Stimulated activated CD4-positive, alpha-beta T cell treated with anti-CD3 and anti-CD28 coated beads, Interleukin-2, amount 100 ng/mL, for 4 hours (primary cell): Measurements from ENCODE around the gene TLR6.

ENCODE experiments used
- DNase-seq: peaks from one replicate; pipeline ENCODE4 v3.0.0-alpha.2; 2020; ENCODE audit warnings: low read depth

TLR6 gene

DNA sequence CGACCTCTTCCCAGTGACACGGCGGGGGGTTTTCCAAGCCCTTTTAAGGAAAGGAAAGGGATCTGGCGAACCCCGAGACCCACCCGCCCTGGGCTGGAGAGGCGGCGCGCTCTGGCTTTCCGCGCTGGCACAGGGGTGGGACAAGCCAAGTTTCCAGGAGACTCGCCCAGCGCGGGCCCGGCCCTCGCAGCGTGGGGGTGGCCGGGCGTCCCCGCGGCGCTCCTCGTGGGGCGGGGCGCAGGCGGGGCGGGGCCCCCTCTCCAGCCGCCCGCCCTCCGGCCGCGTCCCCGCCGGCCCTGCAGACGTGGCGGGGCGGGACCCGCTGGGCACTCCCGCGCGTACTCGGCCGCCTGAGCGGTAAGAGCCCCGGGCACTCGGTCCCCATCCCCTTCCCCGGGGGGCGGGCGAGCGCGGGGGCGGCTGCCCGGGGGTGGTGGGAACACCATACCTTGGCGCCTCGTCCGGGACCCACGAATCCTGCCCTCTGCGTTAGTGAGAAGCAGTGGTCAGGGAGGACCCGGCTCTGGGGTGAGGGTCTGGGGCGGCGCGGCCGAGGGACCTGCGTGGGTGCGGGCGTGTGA is 11.0 kb upstream of the TLR6 start, which contains the start of gene FAM114A1:
FAM114A1 (plus strand) TSS at position 329 of the 581 bp plus-strand sequence. CDS start 10,273 bp downstream, outside the sequence.
- no peak for DNase-seq

DNA sequence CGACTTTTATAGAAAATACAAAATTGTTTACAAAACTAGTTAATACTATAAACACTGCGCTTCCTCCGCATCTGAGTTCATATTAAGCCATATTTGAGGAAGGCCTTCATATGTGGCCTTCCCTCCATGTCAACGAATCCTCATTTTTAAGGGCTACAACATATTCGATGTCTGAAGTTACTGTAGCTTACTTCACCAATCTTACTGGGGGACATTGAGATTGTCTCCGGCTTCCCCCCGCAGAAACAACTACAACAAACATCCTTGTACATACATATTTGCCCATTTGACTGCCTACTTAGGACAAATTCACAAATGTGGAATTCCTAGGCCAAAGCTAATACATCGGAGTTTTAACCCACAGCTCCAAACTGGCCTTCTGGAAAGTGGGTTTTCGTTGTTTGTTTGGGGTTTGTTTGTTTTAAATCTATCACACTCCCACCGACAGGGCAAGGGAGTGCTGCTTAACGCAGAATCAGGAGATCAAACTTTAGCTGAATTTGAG is 10.4 kb upstream of the TLR6 start:
- DNase-seq = no peak

DNA sequence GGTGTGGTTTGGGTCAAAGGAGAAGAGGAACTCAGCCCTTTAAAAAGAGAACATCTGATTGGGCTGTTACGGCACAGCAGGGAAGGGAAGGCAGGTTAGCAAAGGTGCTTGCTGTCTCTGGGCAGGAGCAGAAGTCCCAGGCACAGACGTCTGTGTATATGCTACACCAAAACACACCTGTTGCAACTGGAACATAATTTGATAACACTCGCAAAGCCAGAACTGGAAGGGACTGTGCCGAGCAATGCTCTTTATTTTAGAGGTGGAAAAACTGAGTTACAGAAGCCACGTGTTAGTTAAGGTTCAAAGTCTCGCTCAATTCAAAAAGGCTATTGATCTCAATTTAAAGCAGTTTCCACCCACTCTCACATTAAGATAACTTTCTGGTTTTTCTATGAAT is 8.8 kb upstream of the TLR6 start:
- no peak for DNase-seq

DNA sequence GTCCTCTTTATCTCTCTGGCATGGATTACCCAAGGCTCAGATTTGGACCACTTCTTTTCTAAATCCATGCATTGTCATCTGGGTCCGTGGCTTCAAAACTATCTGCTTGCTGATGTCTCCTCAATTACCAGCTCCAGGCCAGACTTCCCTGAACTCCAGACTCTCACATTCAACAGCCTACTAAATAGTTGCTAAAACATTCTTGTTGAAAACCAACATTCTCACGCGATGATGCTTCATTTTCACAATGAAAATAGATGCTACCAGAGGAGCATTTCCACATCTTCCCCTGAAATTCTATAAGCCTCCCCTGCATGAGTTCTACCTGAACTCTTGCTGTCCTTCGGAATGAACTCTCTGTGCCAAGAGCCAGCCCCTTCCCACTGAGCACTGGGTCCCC is 5.2 kb upstream of the TLR6 start:
- DNase-seq = no peak

DNA sequence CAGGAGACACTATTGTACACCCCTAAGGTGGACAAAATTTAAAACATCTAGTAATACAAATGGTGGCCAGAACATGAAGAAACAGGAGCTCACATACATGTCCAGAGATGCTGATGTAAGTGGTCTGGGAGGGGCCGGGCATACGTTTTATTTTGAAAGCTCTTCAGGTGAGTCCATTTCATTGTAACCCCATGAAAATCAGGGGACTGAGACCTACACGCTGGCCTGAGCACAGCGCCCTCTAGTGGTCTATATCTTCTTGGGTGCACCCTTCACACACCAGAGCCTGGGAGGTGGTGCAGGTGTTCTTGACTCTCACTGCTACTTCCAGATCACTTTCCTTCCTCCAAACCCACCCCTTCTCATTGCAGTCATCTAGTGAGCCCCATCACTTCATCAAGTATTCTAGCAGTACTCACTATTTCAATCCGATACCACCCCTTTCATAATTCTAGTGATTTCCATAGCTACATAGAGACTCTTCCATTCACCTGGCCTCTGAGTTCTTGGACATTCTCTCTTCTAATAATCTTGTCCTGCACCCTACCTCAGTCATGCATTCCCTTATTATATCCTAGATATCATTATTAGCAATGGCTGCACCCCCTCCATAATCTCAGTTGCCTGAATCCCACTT is 4.3 kb upstream of the TLR6 start:
- DNase-seq = peak; percentile 39

DNA sequence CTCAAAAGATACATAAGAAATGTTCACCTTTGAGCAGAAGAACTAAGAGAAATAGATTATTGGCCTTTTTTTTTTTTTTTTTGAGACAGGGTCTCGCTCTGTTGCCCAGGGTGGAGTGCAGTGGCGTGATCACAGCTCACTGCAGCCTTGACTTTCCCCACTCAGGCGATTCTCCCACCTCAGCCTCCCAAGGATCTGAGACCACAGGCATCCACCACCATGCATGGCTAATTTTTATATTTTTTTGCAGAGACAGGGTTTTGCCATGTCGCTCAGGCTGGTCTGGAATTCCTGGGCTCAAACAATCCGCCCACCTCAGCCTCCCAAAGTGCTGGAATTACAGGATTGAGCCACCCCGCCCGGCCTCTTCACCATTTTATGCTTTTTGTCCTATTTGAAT is 2.9 kb upstream of the TLR6 start:
- no peak for DNase-seq

DNA sequence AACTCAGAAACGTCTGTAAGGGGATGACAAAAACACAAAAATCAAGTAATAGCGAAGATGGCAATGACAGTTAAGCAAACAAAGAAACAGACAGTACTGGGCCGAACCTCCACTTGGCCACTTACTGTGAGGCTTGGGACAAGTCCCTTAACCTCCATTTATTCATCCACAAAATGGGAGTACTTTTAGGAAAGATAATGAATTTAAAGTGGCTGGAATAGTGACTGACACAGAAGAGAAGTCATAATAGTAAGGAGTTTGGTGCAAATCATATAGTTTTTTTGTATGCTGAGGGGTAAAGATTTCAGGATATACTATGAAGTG is 1.4 kb upstream of the TLR6 start:
- no peak for DNase-seq

DNA sequence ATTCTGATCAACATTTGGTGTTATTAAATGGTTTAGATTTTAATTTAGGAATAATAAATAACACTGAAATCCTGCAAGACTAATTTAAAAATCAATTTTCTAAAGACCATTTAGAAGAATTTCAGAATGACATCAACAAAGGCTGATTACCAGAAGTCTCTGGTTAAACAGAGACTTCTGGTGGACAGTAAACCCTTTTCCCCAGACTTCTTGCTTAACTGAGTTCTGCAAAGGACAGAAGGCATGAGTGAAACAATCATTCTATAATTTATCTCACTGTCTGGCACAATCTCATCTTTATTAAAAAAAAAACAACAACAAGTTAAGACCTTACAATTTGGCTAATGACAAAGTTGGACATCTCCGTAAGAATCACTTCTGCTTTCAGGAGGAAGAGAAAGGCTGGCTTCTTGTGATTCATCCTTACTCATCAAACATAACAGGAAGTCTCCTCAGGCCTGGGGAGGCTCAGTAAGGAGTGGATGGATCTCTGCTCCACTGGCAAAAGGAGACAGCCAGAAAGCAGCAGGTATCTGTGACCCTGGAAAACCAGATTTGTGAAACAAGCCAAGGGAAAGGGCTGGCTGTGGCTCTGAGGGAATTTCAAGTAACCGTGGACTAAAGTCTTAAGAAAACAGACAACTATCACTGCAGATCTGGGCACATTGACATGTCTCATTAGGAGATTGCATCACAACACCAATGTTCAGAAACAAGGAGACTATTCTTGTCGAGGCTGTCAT is 908 bp upstream of the TLR6 start:
- DNase-seq = peak; percentile 31

DNA sequence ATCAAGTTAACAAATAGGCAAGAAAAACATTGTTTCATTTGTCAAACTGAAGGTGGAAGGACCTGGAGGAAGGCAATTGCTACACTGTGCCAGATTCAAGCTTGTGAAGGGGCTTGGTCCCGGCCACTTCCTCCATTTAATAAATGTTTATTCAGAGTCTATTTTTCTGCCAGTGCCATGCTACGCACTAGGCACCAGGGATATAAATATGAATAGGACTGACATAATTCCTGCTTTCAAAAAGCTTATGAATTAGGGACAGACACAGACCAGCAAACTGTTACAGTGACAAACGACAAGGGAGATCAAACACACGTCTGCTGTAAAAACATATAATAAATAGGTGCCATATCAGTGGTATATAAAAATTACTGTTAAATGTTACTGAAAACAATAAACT is 571 bp downstream of the TLR6 start:
- DNase-seq = no peak

DNA sequence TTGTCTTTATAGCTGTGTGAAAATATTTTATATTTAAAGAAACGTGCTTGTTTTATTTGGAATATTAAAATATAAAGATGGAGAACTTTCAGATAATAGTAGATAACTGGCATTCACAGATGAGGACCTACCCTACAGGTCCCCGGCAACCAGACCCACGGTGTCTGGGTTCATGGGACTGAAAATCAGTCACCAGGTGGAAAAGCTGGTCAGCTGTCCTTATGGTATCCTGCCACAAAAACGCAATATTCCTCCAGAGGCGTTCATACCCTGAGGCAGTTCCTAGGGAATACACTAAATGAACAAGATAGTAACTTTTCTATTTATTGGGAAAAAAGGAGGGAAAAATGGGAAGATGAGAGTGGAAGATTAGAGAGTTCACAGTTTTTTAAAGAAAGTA is 1.2 kb downstream of the TLR6 start:
- DNase-seq = no peak

DNA sequence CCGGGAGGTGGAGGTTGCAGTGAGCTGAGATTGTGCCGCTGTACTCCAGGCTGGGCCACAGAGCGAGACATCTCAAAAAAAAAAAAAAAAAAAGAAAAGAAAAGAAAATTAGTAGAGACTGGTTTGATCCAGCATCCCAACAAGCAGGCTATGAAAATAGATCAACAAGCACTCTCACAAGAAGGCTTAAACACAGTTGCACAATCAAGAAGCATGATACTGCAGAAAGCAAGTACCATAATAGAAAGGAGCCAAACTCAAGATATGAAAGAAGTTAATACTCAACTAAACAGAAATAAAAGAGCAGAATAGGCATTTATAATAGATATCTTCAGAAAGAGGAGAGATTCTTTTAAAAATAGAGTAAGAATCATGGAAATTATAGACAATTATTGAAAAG is 10.6 kb downstream of the TLR6 start:
- no peak for DNase-seq

DNA sequence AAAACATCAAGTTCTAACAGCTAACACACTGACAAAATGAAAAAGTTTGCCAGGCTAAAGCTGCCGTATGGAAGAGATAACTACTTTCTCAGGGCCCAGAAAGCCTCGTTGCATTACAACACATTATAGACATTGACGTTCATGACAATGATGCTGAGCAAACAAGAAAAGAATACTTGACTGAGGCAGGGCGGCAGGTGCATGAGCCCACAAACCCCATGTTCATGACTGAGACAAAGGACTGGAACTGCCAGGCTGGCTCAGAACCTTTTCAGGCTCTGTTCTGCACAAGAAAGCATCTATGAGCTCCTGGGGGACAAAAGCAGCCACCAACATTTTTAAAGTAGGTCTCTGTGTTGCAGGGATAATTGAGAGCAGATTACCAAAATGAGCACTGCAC is 13.6 kb downstream of the TLR6 start:
- DNase-seq = no peak

DNA sequence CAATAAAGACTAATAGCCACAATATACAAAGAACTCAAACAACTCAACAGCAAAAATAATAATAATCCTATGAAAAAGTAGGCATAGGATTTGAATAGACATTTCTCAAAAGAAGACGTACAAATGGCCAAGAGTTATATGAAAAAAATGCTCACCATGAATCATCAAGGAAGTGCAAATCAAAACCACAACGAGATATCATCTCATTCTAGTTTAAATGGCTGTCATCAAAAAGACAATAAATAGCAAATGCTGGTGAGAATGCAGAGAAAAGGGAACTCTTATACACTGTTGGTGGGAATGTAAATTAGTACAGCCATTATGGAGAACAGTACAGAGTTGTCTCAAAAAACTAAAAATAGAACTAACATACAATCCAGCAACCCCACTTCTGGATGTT is 18.8 kb downstream of the TLR6 start:
- no peak for DNase-seq

DNA sequence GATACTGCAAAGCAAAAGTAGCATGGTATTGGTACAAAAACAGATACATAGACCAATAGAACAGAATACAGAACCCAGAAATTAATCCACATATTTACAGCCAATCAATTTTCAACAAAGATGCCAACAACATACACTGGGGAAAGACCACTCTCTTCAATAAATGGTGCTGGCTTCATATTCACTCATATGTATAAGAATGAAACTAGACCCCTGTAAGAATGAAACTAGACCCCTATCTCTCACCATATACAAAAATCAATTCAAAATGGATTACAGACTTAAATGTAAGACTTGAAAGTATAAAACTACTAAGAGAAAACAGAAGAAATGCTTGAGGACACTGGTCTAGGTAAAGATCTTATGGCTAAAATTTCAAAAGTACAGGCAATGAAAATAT is 19.3 kb downstream of the TLR6 start:
- DNase-seq = no peak

DNA sequence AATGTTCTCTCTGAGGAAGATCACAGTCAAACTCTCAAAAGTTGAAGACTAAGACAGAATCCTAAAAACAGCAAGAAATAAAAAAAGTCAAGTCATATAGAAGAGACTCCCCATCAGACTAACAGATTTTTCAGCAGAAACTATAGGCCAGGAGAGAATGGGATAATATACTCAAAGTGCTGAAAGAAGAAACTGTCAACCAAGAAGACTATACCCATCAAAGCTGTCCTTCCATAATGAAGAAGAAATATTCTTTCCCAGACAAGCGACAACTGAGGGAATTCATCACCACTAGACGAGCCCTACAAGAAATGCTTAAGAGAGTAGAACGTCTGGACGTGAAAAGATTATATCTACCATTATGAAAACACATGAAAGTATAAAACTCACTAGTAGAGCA is 22.0 kb downstream of the TLR6 start:
- no peak for DNase-seq

DNA sequence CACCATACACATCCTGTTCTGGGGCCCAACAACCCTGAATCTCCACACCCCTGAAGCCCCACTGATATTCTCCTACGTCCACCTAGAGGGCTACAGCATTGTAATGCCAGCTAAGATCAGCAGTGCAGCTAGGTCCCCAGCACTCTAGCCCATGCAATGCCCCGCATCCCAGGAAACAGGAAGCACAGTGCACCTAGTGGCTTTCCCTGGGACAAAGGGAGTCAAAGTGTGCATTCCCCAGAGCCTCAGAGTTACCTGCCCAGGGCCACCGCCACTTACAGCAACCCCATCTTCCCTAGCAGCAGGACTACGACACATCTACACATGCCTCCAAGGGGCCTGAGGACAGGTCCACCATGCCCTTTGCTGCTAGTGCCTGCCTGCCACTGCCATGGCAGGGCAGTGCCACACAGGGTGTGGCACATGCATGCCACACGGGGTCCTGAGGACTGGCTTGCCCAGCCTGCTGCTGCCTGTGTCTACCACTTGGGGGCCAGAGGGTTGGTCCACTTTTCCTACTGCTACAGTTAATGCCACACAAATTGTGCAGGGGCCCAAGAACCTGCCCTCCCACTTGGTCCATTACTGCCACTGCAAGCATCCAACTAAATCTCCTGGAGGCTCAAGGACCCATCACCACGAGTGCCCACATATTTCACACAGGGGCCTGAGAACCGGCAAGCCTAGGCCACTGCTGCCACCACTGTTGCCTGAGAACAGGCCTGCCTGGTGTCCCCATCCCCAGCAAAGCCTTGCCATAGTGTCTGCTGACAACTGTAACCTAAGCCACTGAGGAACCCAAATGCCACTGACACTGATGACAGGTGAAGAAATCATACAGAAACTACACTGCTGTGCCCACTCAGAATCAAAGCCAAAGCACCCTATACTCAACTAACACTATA is 23.7 kb downstream of the TLR6 start:
- DNase-seq = no peak

DNA sequence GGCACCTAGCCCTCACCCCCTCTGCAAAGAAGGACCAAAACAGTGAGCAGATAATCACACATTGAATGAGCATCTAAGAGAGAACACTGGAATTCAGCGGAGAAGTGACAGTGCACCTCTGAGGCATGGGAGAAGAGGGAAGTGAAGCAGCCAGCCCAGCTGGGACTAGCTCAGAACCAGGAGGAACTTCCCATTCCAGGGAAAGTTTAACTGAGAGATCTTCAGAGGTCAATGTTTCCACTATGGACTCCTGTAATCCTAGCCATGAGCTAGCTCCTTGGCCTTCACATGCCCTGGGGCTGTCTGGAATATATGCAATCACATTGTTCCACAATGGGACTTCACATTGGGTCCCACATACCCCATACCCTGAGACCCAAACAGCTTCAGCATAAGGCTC is 24.4 kb downstream of the TLR6 start:
- DNase-seq = no peak

DNA sequence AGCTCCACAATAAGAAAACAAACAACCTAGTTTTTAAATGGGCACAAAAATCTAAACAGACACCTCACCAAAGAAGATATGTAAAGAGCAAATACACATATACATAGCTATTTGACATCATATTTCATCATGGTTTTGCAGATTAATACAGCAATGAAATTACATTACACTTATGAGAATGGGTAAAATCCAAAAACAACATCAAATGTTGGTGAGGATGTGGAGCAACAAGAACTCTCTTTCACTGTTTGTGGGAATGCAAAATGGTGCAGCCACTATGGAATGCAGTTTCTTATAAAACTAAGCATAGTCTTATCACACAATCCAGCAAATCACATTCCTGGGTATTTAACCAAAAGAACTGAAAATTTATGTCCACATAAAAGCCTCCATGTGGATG is 25.0 kb downstream of the TLR6 start:
- no peak for DNase-seq

DNA sequence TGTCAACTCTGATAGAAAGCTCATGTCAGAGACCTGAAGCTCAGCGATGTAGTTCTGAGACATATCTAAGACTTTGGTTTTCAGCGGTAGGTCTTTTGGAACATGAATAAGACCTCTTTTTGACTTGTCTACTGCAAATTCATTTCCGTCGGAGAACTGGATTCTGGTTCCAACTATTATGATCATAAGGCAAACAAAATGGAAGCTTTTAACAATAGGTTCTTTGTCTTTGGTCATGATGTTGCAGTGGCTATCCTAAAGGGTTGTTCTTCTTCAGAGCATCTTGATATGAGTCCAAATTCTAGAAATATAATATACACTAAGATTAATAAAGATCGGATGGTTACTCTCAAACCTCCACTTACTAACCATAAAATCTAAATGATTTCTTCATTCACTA is 27.4 kb downstream of the TLR6 start:
- no peak for DNase-seq

DNA sequence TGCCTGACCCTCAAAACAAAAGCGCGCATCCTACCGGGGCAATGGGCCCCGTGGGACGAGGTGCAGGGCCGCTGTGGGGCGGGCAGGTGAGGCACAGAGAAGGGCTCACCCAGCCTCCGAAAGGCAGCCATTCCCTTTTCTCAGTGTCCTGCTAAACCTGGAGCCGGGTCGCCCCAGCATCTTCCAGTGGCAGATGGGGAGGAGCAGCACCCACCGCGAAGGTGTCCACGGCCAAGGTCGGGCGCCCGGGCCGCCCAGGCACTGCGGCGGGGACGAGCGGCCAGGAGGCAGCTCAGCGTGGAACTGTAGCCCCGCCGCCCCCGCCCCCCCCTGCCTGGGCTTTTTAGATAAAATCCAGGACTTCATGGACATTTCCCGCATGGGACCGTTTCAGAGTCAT is 32.9 kb downstream of the TLR6 start:
- DNase-seq = no peak

DNA sequence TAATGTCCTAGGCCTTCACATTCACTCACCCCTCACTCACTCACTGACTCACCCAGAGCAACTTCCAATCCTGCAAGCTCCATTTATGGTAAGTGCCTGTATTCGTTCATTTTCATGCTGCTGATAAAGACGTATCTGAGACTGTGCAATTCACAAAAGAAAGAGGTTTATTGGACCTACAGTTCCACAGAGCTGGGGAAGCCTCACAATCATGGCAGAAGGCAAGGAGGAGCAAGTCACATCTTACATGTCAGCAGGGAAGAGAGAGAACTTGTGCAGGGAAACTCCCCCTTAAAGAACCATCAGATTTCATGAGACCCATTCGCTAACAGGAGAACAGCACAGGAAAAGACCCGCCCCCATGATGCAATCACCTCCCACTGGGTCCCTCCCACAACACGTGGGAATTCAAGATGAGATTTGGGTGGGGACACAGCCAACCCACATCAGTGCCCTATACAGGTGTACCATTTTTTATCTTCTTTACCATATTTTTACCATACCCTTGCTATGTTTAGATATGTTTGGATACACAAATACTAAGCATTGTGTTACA is 33.8 kb downstream of the TLR6 start:
- no peak for DNase-seq

DNA sequence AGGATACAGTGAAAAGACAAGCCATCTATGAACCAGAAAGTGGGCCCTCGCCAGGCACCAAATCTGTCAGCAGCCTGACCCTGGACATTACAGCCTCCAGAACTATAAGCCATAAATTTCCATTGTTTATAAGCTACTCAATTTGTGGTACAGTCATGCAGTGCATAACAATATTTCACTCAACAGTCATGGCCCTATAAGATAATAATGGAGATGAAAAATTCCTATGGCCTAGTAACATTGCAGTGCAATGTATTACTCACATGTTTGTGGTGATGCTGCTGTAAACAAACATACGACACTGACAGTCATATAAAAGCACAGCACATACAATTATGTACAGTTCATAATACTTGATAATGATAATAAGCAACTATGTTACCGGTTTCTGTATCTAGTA is 34.9 kb downstream of the TLR6 start:
- no peak for DNase-seq
